GM08714 (cell line): ENCODE data around the gene CTRB1.
"Not testable (repeated sequence)": the region's sequence is repeated elsewhere in the genome, so short reads cannot be mapped to it uniquely, and the experiment has no call there.

ENCODE experiments used
- H3K4me3 ChIP-seq: fragments of 200-500 bp; sonication (Bioruptor generic); 2 replicates; pipeline ENCODE4 v1.5.1; 2014; ENCODE audit warnings: mild to moderate bottlenecking, low read length, inconsistent platforms
- ZNF274 ChIP-seq: IDR thresholded peaks from 2 replicates; pipeline ENCODE4 v1.6.1; 2012; ENCODE audit warnings: mild to moderate bottlenecking, low read depth, low read length

The CTRB1 gene

DNA sequence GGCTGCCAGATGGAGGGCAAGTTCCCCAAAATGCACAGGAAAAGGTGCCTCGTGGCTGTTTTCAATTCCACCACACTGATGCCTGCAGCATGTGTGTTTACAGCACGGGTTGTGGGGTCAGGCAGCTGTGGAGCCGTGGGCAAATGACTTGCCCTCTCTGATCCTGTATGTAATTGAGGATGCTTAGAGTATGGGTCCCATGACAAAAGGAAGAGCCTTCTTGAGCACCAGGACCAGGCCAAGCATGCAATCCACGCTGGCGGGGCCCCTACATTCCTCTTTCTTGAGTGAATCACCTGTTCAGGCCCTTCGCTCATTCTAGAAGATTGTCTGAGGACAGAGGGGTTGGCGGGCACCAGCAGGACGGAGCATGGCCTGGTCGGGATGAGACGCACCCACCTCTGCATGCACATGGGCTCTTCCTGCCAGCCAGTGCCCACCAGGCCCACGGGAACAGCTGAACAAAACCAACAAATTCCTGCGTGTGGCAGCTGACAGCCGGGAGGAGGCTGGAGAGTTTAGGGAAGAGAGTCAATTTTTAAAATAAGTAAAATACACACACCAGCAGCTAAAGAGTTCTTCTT is 10.5 kb upstream of the CTRB1 start:
- H3K4me3 ChIP-seq = no peak overlapping the region
- no peak for TF ChIP-seq ZNF274

DNA sequence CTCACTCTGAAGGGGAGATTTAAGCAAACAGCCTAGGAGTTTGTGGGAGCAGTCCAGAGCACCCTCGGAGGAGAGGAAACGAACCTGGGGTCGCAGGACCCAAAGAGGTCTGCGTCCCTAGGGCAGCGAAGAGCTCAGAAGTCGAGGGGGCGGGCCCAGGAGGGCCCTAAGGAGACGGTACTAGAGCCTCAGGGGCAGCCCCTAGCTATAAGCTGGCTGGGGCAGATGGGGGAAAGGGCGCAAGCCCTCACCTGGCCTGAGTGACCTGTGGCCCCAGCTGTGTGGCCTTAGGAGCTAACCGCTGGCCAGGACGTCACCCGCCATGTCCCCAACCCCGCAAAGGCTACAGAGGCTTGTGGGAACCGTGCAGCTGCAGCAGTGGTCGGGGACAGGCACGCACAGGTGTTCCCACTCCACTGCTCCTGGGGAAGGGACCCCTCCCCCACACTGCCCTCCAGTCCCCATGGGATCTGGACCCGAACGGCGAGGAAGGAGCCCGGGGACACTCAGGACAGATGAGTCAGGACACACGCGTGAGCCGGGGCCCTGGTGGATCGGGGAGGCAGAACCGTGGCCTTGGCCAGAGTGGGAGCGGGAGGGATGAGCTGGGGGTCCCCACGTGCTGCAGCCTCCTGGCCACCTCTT is 9.8 kb upstream of the CTRB1 start:
- H3K4me3 ChIP-seq = no peak overlapping the region
- no peak for TF ChIP-seq ZNF274

DNA sequence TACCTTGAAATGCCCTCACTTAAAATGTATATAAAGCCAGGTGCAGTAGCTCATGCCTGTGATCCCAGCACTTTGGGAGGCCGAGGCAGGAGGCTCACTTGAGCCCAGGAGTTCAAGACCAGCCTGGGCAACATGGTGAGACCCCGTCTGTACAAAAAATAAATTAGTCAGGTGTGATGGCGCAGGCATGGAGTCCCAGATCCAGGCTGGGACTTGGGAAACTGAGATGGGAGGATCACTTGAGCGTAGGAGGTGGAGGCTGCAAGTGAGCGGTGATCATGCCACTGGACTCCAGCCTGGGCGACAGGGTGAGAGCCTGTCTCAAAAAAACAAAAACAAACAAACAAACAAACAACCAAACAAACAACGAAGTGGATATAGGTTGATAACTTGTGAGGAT is 9.3 kb upstream of the CTRB1 start:
- H3K4me3 ChIP-seq = not testable (repeated sequence)

- TF ChIP-seq ZNF274 = no peak
- H3K4me3 ChIP-seq = no peak overlapping the region
Observed at GRCh38 chr16:75209944-75210343, 8.8 kb upstream of the CTRB1 start.

GRCh38 chr16:75211286-75211685 is 7.5 kb upstream of the CTRB1 start:
- H3K4me3 ChIP-seq = not testable (repeated sequence)

DNA sequence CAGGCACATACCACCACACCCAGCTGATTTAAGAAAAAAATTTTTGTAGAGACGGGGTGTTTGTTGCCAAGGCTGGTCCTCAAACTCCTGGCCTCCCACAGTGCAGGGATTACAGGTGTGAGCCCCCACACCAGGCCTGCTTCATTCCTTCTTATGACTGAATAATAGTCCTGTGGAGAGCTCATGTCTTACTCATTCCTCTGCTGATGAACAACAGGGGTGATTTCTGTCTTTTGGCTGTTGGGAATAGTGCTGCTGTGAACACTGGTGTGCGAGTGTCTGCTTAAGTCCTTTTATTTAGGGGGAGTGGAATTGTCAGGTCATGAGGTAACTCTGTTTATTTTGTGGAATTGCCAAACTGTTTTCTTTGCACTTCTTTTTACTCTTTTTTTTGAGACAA is 2.7 kb upstream of the CTRB1 start:
- no peak for TF ChIP-seq ZNF274
- H3K4me3 ChIP-seq = no peak overlapping the region

DNA sequence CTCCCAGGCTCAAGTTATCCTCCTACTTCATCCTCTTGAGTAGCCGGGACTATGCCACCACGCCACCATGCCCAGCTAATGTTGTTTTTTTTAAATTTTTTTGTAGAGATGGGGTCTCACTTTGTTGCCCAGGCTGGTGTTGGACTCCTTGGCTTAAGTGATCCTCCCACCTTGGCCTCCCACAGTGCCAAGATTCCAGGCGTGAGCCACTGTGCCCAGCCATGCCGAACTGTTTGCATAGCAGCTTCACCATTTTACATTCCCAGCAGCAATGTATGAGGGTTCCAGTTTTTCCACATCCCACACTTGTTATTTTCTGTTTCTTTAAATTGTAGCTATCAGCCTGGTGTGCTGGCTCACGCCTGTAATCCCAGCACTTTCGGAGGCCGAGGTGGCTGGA is 2.2 kb upstream of the CTRB1 start:
- no peak overlapping the region for H3K4me3 ChIP-seq
- TF ChIP-seq ZNF274 = no peak

DNA sequence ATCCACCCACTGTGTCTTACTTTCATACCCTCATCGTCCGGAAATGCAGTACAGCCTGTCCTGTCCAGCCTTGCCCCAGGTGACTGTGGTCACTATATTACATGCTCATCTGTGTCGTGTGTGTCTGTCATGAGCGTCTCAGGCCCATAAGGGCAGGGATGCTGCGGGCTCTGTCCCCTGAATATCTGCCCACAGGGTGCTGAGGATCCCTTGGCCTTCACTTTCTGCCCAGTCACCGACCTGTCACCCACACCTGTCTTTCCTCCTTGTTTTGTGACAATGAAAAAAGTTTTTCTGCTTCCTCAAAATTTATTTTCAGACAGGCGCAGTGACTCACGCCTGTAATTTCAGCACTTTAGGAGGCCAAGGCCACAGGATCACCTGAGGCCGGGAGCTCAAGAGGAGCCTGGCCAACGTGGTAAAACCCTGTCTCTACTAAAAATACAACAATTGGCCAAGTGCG is 1.4 kb upstream of the CTRB1 start:
- TF ChIP-seq ZNF274 = no peak
- H3K4me3 ChIP-seq = no peak overlapping the region

- TF ChIP-seq ZNF274 = no peak
- H3K4me3 ChIP-seq = no peak overlapping the region
Observed at GRCh38 chr16:75219088-75219487, 300 bp downstream of the CTRB1 start.

DNA sequence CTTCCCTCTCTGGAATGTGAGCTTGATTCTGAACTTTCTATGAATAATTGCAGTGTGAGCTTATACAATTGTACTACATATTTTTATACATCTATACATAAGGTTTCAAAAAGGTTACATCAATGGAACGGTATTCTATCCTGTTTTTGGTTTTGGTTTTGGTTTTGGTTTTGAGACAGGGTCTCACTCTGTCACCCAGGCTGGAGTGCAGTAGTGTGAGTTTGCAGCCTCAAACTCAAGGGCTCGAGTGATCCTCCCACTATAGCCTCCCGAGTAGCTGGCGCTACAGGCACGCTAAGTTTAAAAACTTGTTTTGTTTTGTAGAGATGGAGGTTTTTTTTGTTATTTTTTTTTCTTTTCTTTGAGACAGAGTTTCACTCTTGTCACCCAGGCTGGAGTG is 1.1 kb downstream of the CTRB1 start:
- no peak overlapping the region; the same call in 1 of the 2 replicates for H3K4me3 ChIP-seq
- no peak for TF ChIP-seq ZNF274

DNA sequence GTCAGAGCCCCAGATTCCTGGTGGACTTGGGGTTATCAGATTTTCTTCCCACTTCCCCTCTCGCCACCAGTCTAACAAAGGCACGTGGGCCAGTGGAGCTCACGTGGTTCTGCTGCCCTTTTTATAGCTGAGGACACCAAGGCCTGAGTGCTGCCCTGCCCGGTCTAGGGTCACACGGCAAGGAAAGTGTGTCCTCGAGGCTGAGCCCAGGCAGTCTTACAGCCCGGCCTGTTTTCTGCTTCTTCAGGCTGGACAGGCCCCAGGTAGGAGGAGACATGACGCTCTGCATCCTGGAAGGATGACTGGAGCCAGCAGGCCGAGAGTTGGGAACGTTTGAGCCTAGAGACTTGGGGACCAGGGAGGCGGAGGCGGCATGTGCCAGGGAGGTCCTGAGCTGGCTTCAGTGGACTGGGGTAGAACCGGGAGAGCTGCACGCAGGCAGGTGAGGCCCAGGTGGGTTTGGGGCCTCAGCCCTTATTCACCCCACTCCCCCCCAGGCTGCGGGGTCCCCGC is 3.5 kb downstream of the CTRB1 start:
- no peak for TF ChIP-seq ZNF274
- no peak overlapping the region for H3K4me3 ChIP-seq

- H3K4me3 ChIP-seq = not testable (repeated sequence)
Observed at GRCh38 chr16:75223129-75223528, 4.3 kb downstream of the CTRB1 start.

DNA sequence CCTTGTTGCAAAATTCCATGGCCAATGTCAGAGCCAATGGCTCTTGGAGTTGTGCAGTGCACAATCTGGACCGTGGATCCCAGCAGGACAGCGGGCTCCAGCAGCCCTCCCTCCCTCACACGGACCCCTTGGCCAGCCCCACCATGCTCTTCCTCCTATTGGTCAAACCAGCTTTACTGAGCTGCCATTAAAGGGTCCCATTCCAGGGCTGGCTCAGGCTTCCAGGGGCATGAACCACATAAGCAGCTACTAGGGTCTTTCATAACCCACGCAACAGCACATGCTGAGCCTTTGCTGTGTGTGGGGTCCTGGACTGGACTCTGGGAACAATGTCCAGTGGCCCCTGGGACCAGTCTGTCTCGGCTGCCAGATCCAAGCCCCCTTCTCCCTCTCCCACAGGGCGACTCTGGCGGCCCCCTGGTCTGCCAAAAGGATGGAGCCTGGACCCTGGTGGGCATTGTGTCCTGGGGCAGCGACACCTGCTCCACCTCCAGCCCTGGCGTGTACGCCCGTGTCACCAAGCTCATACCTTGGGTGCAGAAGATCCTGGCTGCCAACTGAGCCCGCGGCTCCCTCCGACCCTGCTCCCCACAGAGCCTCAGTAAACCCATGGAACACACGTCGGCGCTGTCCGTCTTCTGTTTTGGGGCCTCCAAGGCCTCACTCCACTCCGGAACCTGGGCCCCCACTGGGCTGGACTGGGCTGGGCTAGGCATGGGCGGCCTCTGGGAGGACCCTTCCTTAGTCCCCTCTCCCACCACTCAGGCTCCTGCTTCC is 5.7 kb downstream of the CTRB1 start:
- no peak overlapping the region for H3K4me3 ChIP-seq
- no peak for TF ChIP-seq ZNF274

DNA sequence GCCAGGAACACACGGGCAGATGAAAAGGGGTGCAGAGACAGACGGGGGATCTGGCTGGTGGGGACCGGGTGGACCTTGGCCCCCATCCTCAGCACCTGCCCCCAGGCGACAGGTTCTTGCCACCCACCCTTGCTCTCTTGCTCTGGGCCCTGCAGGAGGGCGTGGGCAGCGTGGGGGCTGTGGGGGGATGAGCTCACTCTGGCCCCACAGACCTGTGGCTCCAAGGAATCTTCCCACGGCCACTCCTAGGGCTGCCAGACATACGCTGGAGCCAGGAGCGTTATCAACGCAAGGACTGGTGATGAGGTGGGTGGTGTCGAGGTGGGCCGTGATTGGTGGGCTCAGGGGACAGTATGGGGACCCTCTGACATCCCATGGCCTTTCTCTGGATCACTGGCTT is 6.3 kb downstream of the CTRB1 start:
- H3K4me3 ChIP-seq = no peak overlapping the region
- TF ChIP-seq ZNF274 = no peak
